Trophoblast cell (in vitro differentiated cells and primary cell): ENCODE data around the gene ATG10.
"Not testable (repeated sequence)": the region's sequence is repeated elsewhere in the genome, so short reads cannot be mapped to it uniquely, and the experiment has no call there.

Experiments used
- DNase-seq, 2 donors: peaks; one replicate each; pipeline ENCODE4 v3.0.0-alpha.2; 2016
- H2AFZ ChIP-seq: 2 replicates; pipeline ENCODE4 v1.6.1; 2013; ENCODE audit warnings: low read length, moderate library complexity, mild to moderate bottlenecking; ENCODE audit not compliant: insufficient read depth, poor library complexity
- H2AK5ac ChIP-seq: 2 replicates; pipeline ENCODE4 v1.6.1; 2013; ENCODE audit warnings: mild to moderate bottlenecking, low read length
- H2BK120ac ChIP-seq: 2 replicates; pipeline ENCODE4 v1.6.1; 2013; ENCODE audit warnings: low read length, mild to moderate bottlenecking, moderate library complexity; ENCODE audit not compliant: insufficient read depth, poor library complexity
- H2BK12ac ChIP-seq: 2 replicates; pipeline ENCODE4 v1.6.1; 2013; ENCODE audit warnings: mild to moderate bottlenecking, low read length, moderate library complexity
- H2BK5ac ChIP-seq: 2 replicates; pipeline ENCODE4 v1.6.1; 2013; ENCODE audit warnings: low read length, low read depth, moderate library complexity, mild to moderate bottlenecking; ENCODE audit not compliant: poor library complexity
- H3K14ac ChIP-seq: 2 replicates; pipeline ENCODE4 v1.6.1; 2013; ENCODE audit warnings: mild to moderate bottlenecking, low read length
- H3K18ac ChIP-seq: 2 replicates; pipeline ENCODE4 v1.6.1; 2013; ENCODE audit warnings: mild to moderate bottlenecking, low read length
- H3K23ac ChIP-seq: 2 replicates; pipeline ENCODE4 v1.6.1; 2013; ENCODE audit warnings: low read length
- H3K27ac ChIP-seq: 2 replicates; pipeline ENCODE4 v1.5.1; 2013; ENCODE audit warnings: low read depth, mild to moderate bottlenecking, inconsistent platforms, low read length, moderate library complexity
- H3K27me3 ChIP-seq: 2 replicates; pipeline ENCODE4 v1.6.1; 2013; ENCODE audit warnings: inconsistent platforms, mild to moderate bottlenecking, low read length, moderate library complexity; ENCODE audit not compliant: insufficient read depth
- H3K36me3 ChIP-seq, 2 experiments: 1 replicate in 1 of 2; 2 replicates in 1 of 2; pipeline ENCODE4 v1.6.1; 2013; ENCODE audit warnings: low read length in 2 of 2, mild to moderate bottlenecking in 2 of 2, moderate library complexity in 1 of 2; ENCODE audit not compliant: insufficient read depth in 2 of 2, control insufficient read depth in 1 of 2
- H3K4ac ChIP-seq: 2 replicates; pipeline ENCODE4 v1.6.1; 2013; ENCODE audit warnings: low read depth, mild to moderate bottlenecking, low read length, moderate library complexity
- H3K4me1 ChIP-seq, 2 experiments: 1 replicate in 1 of 2; 2 replicates in 1 of 2; pipeline ENCODE4 v1.6.1; 2013; ENCODE audit warnings: low read length in 2 of 2, mild to moderate bottlenecking in 2 of 2, moderate library complexity in 1 of 2; ENCODE audit not compliant: insufficient read depth in 2 of 2, control insufficient read depth in 1 of 2
- H3K4me2 ChIP-seq: 2 replicates; pipeline ENCODE4 v1.6.1; 2013; ENCODE audit warnings: inconsistent platforms, mild to moderate bottlenecking, low read length, moderate library complexity
- H3K4me3 ChIP-seq: 2 replicates; pipeline ENCODE4 v1.5.1; 2013; ENCODE audit warnings: mild to moderate bottlenecking, low read depth, low read length, inconsistent platforms
- H3K79me1 ChIP-seq: one replicate; pipeline ENCODE4 v1.6.1; 2013; ENCODE audit warnings: low read length
- H3K79me2 ChIP-seq: 2 replicates; pipeline ENCODE4 v1.6.1; 2013; ENCODE audit warnings: low read length, mild to moderate bottlenecking; ENCODE audit not compliant: control insufficient read depth, insufficient read depth, poor library complexity
- H3K9ac ChIP-seq: 2 replicates; pipeline ENCODE4 v1.6.1; 2013; ENCODE audit warnings: mild to moderate bottlenecking, low read length
- H3K9me3 ChIP-seq: 2 replicates; pipeline ENCODE4 v1.6.1; 2013; ENCODE audit warnings: low read depth, mild to moderate bottlenecking, control low read depth, inconsistent platforms, low read length; ENCODE audit not compliant: insufficient read depth
- H4K12ac ChIP-seq: 2 replicates; pipeline ENCODE4 v1.6.1; 2013; ENCODE audit warnings: low read depth, mild to moderate bottlenecking, low read length, moderate library complexity
- H4K8ac ChIP-seq: 2 replicates; pipeline ENCODE4 v1.6.1; 2013; ENCODE audit warnings: low read depth, mild to moderate bottlenecking, low read length, moderate library complexity
- H4K91ac ChIP-seq: one replicate; pipeline ENCODE4 v1.6.1; 2013; ENCODE audit warnings: low read depth, mild to moderate bottlenecking, low read length, moderate library complexity
- WGBS: extraction: QIAGEN DNeasy Blood & Tissue Kit; methylation state at CpG from one replicate; pipeline ENCODE4 v1.1.7; 2013; ENCODE audit warnings: missing lambda C conversion rate; ENCODE audit not compliant: insufficient read length, insufficient coverage; ENCODE audit errors: extremely low coverage; 5-methylcytosine and 5-hydroxymethylcytosine counted together

The ATG10 gene

DNA sequence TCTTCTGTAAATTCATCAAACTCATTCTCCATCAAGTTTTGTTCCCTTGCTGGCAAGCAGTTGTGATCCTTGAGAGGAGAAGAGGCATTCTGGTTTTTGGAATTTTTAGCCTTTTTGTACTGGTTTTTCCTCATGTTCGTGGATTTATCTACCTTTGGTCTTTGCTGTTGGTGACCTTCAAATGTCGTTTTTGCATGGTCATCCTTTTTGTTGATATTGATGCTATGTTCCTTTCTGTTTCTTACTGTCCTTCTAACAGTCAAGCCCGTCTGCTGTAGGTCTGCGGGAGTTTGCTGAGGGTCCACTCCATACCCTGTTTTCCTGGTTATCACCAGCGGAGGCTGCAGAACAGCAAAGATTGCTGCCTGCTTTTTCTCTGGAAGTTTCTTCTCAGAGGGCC lies 165.4 kb downstream of the ATG10 start:
- H3K4me3 ChIP-seq: no peak overlapping the region
- H2BK5ac ChIP-seq: no peak overlapping the region
- no peak overlapping the region for H4K8ac ChIP-seq
- no peaks in the 10 kb centered on the region for H3K79me2 ChIP-seq
- H3K79me1 ChIP-seq: no peaks in the 10 kb centered on the region
- H2AK5ac ChIP-seq: no peak overlapping the region
- no peak overlapping the region for H2AFZ ChIP-seq
- H3K27me3 ChIP-seq: no peaks in the 10 kb centered on the region
- no peaks in the 10 kb centered on the region for H3K4me1 ChIP-seq
- H2BK120ac ChIP-seq: no peak overlapping the region
- no CpG with 5 or more reads among the region's 5 CpGs for WGBS
- no peaks in the 10 kb centered on the region for H3K36me3 ChIP-seq
- H2BK12ac ChIP-seq: no peak overlapping the region
- no peak overlapping the region for H3K4ac ChIP-seq
- H4K91ac ChIP-seq: no peak overlapping the region
- no peak for DNase-seq
- no peak overlapping the region for H3K27ac ChIP-seq
- H3K4me2 ChIP-seq: no peak overlapping the region
- H3K9ac ChIP-seq: no peak overlapping the region
- H4K12ac ChIP-seq: no peak overlapping the region
- H3K9me3 ChIP-seq: peaks cover 4% of the 10 kb centered on the region
- H3K23ac ChIP-seq: no peak overlapping the region
- H3K14ac ChIP-seq: no peak overlapping the region
- no peak overlapping the region for H3K18ac ChIP-seq

DNA sequence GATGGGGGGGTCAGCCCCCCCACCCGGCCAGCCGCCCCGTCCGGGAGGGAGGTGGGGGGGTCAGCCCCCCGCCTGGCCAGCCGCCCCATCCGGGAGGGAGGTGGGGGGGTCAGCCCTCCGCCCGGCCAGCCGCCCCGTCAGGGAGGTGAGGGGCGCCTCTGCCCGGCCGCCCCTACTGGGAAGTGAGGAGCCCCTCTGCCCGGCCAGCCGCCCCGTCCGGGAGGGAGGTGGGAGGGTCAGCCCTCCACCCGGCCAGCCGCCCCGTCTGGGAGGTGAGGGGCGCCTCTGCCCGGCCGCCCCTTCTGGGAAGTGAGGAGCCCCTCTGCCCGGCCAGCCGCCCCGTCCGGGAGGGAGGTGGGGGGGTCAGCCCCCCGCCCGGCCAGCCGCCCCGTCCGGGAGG lies 168.0 kb downstream of the ATG10 start:
- H4K91ac ChIP-seq, H2BK5ac ChIP-seq, H3K4me1 ChIP-seq, H3K27ac ChIP-seq, DNase-seq, H3K36me3 ChIP-seq, H3K79me2 ChIP-seq, H3K14ac ChIP-seq, H3K4me2 ChIP-seq, H2BK12ac ChIP-seq, H3K9ac ChIP-seq, H3K79me1 ChIP-seq, H3K4ac ChIP-seq, H4K8ac ChIP-seq, H4K12ac ChIP-seq, H3K27me3 ChIP-seq, H3K9me3 ChIP-seq, H2BK120ac ChIP-seq, H3K18ac ChIP-seq, H2AK5ac ChIP-seq, H3K4me3 ChIP-seq, H2AFZ ChIP-seq, H3K23ac ChIP-seq: not testable (repeated sequence)
- no CpG with 5 or more reads among the region's 33 CpGs for WGBS

GRCh38 chr5:82142217-82142841 lies 170.5 kb downstream of the ATG10 start:
- no peaks in the 10 kb centered on the region for H3K79me2 ChIP-seq
- no peak overlapping the region for H2AK5ac ChIP-seq
- H4K8ac ChIP-seq: no peak overlapping the region
- no peak overlapping the region for H3K4ac ChIP-seq
- H3K18ac ChIP-seq: no peak overlapping the region
- H2BK5ac ChIP-seq: no peak overlapping the region
- H2AFZ ChIP-seq: no peak overlapping the region
- H3K27me3 ChIP-seq: no peaks in the 10 kb centered on the region
- no peaks in the 10 kb centered on the region for H3K79me1 ChIP-seq
- H3K14ac ChIP-seq: no peak overlapping the region
- no peak overlapping the region for H2BK12ac ChIP-seq
- no peaks in the 10 kb centered on the region for H3K36me3 ChIP-seq
- no peak overlapping the region for H3K27ac ChIP-seq
- no peak overlapping the region for H2BK120ac ChIP-seq
- no peak overlapping the region for H4K91ac ChIP-seq
- H3K4me2 ChIP-seq: no peak overlapping the region
- H3K9ac ChIP-seq: no peak overlapping the region
- H3K4me3 ChIP-seq: no peak overlapping the region
- WGBS: no CpG with 5 or more reads among the region's 5 CpGs
- H3K9me3 ChIP-seq: peaks cover 4% of the 10 kb centered on the region
- no peak overlapping the region for H3K23ac ChIP-seq
- DNase-seq: no peak
- H4K12ac ChIP-seq: no peak overlapping the region
- no peaks in the 10 kb centered on the region for H3K4me1 ChIP-seq

DNA sequence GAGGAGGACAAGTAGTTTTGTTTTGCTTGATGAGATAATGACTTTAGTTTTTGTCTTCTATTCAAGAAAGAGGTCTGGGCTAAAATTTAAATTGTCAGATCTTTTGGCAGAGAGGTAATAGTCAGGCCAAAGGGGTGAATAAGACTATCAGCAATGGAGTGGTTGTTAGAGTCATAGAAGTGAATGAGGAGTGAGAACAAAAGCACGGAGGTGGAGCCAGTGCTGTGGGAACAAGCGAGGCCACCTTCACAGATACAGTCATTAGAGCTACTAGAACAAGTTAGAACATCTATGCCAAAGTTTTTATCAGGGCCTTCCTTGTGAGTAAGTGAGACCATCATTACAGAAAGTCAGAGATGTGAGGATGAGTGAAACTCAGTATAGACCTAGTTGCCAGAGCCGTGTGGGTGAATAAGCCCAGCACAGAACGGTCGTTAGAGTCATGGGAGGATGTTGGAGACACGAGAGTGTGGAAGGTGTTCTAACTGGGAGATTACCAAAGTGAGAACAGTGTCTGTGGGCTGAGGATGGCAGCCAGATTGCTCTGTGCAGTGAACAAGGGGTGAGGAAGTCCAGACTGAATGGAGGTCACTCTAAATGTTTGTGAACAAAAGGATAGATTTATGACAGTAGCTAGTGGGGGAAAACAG lies 171.2 kb downstream of the ATG10 start:
- Histone ChIP-seq H2AFZ (no peak overlapping the region), H2AK5ac (no peak overlapping the region), H3K4ac (no peak overlapping the region), H3K9me3 (peaks cover 4% of the 10 kb centered on the region), H4K91ac (no peak overlapping the region), H4K12ac (no peak overlapping the region), H3K27ac (no peak overlapping the region), H3K9ac (no peak overlapping the region), H4K8ac (no peak overlapping the region), H3K4me2 (no peak overlapping the region), H2BK5ac (no peak overlapping the region), H3K14ac (no peak overlapping the region), H2BK120ac (no peak overlapping the region), H3K79me2 (no peaks in the 10 kb centered on the region), H2BK12ac (no peak overlapping the region), H3K4me1 (no peaks in the 10 kb centered on the region), H3K4me3 (no peak overlapping the region), H3K79me1 (no peaks in the 10 kb centered on the region), H3K27me3 (no peaks in the 10 kb centered on the region), H3K18ac (no peak overlapping the region), H3K36me3 (no peaks in the 10 kb centered on the region), H3K23ac (no peak overlapping the region)
- DNase-seq: no peak
- WGBS: no CpG with 5 or more reads among the region's 6 CpGs
